Measurements from ENCODE around the gene RNF144A. TPM values are rescaled to one million over a fixed set of nuclear protein-coding genes. Genes with fewer than 3 reads are reported as not detected.

The RNF144A gene
- total RNA-seq, 6 experiments from 2014 or later, result 1.2 to 3.2 (median 2.0) TPM

DNA sequence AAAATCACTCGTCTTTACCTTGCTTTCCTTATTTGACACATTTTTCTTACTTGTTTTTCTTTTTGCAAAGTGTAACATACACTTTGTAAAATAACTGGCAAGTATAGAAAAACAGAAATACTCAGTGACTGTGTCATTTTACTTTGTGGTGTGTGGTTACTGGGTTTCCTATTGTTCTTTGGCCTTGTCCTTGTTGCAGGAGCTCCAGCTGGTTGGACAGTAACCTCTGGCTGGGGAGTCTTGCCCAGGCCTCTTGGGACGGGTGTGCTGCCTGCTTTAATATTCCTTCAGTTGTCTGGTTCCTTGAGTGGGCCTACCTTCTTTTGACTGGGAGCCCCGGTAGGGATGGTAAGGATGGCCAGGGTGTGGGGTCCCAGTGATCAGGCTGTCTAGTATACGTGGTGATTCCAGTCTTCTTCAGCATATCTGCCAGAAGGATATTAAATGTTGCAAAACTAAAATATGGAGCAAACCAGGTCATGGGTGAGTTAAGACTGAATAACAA, 53.8 kb downstream of the RNF144A start:
- no peaks in the 10 kb centered on the region for H3K36me3 ChIP-seq
- H3K4me3 ChIP-seq, result no peak overlapping the region
- no peaks in the 10 kb centered on the region for H3K27me3 ChIP-seq
- H3K27ac ChIP-seq, result no peak overlapping the region
- no peaks in the 10 kb centered on the region for H3K9me3 ChIP-seq
- H3K4me1 ChIP-seq, result no peaks in the 10 kb centered on the region
- intact Hi-C loops (cut with DNase I), result no loop called here
- WGBS (ENCODE audit: insufficient coverage, low coverage, low lambda C conversion rate, missing lambda C conversion rate), result 83% methylated on average over 4 of the region's 4 CpGs
- ATAC-seq (no peak), DNase-seq (no peak)
- TF ChIP-seq POLR2A (IDR thresholded peaks at IDR 0.05), result no peak
- TF ChIP-seq, protein P1, sequence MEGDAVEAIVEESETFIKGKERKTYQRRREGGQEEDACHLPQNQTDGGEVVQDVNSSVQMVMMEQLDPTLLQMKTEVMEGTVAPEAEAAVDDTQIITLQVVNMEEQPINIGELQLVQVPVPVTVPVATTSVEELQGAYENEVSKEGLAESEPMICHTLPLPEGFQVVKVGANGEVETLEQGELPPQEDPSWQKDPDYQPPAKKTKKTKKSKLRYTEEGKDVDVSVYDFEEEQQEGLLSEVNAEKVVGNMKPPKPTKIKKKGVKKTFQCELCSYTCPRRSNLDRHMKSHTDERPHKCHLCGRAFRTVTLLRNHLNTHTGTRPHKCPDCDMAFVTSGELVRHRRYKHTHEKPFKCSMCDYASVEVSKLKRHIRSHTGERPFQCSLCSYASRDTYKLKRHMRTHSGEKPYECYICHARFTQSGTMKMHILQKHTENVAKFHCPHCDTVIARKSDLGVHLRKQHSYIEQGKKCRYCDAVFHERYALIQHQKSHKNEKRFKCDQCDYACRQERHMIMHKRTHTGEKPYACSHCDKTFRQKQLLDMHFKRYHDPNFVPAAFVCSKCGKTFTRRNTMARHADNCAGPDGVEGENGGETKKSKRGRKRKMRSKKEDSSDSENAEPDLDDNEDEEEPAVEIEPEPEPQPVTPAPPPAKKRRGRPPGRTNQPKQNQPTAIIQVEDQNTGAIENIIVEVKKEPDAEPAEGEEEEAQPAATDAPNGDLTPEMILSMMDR (IDR thresholded peaks at IDR 0.05), result no peak

DNA sequence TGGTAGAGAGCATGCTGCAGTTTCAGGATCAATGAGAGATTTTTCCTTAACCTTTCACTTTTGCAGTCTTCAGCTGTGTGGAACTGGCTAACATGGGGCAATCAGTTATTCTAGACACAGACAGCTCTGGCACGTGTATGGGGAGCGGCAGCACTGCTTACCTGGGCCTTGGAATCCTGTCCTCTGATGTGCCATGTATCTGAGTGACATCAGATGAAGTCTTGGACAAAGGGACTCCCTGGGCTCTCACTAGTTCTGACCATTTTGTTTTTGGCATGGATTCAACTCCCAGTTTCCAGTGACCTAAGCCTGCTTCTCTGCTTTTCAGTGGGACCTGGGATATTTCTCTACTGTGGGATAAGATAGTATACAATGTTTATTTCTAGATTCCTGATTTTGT, 54.3 kb downstream of the RNF144A start:
- no peak for TF ChIP-seq POLR2A (IDR thresholded peaks at IDR 0.05)
- TF ChIP-seq, protein P1 (IDR thresholded peaks at IDR 0.05), result no peak
- WGBS (ENCODE audit: insufficient coverage, low coverage, low lambda C conversion rate, missing lambda C conversion rate), result no CpG with 5 or more reads among the region's 2 CpGs
- no peak for DNase-seq
- Histone ChIP-seq H3K4me3 (no peak overlapping the region), H3K9me3 (no peaks in the 10 kb centered on the region), H3K36me3 (no peaks in the 10 kb centered on the region), H3K4me1 (no peaks in the 10 kb centered on the region), H3K27me3 (no peaks in the 10 kb centered on the region), H3K27ac (no peak overlapping the region)
- intact Hi-C loops (cut with DNase I), result no loop called here
- ATAC-seq, result no peak

DNA sequence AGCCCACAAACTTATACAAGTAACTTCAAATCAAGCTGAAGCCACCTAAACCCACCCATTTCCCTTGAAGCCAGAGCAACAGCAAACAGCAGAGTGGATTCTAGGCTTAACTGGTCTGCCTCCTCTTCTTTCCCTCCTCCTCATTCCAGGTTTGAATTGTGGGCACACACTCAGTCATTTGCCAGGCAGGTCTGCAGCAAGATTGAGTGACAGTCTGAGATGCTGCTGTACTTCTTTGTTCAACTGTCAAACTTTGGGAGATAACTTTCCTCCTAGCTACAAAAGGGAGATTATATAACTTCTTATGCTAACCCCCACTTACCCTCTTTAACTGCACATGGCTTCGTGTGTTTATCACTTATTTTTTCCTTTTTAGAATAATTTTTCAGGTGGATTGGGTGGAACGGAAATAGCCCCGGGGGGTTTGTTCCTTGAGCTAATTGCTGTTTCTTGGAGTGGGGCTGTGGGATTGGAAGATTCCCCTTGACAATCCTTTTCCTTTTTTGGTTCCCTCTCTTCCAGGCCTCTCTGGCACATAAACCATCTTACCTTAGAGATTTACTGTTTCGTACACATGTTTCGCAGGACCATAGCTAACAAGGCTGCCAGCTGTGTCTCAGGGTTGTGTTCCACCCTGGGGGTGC, 55.0 kb downstream of the RNF144A start:
- no peaks in the 10 kb centered on the region for H3K4me1 ChIP-seq
- intact Hi-C loops (cut with DNase I), result no loop called here

DNA sequence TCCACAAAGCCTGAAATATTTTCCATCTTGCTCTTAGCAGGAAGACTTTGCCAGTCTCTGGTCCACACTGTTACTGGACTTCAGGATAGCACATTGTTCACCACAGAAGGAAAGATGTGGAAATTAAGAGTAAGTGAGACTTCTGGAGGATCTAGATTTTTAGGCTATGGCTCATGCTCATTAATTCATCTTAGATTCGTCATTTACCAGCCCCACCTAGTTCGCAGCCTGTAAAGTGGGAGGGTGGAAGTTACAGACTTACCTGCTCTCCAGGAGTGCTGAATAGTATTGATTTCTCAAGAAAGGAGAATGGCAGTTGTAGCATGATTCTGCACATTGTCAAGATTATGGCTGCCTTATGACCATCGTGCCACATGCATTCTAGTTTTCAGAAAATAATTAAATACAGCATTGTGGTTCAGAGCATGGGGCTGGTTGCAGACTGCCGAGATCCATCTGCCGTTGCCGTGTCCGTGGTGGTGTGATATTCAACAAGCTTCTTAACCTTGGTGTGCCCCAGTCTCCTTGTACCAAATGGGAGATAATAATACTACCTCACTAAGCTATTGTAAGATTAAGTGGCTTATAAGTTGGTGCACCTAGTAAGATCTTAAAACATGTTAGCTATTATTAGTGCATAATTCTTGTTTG, 56.8 kb downstream of the RNF144A start:
- intact Hi-C loops (cut with DNase I), result no loop called here
- Histone ChIP-seq H3K9me3 (no peaks in the 10 kb centered on the region), H3K4me1 (no peaks in the 10 kb centered on the region), H3K36me3 (no peaks in the 10 kb centered on the region), H3K4me3 (no peak overlapping the region), H3K27ac (no peak overlapping the region), H3K27me3 (no peaks in the 10 kb centered on the region)
- TF ChIP-seq, protein P1 (IDR thresholded peaks at IDR 0.05), result no peak
- TF ChIP-seq POLR2A (IDR thresholded peaks at IDR 0.05), result no peak
- no peak for ATAC-seq
- no peak for DNase-seq
- 76% methylated on average over 7 of the region's 7 CpGs for WGBS (ENCODE audit: insufficient coverage, low coverage, low lambda C conversion rate, missing lambda C conversion rate)

More for the DNA sequence above, 55.0 kb downstream of the RNF144A start:
- TF ChIP-seq, protein P1 (IDR thresholded peaks at IDR 0.05), result no peak
- TF ChIP-seq POLR2A (IDR thresholded peaks at IDR 0.05), result no peak
- ATAC-seq, result no peak
- DNase-seq, result no peak
- Histone ChIP-seq H3K36me3 (no peaks in the 10 kb centered on the region), H3K9me3 (no peaks in the 10 kb centered on the region), H3K27ac (no peak overlapping the region), H3K27me3 (no peaks in the 10 kb centered on the region), H3K4me3 (no peak overlapping the region)
- WGBS (ENCODE audit: insufficient coverage, low coverage, low lambda C conversion rate, missing lambda C conversion rate), result 82% methylated on average over 5 of the region's 5 CpGs

All from right lobe of liver (tissue), 6 donors.